DMS 273 treated with DMSO at 0.1 percent for 48 hours (cell line): ENCODE results near the gene LPA.

Source experiments
- DNase-seq: peaks from one replicate; lab custom pipeline; 2025; lab: John Stamatoyannopoulos, UW

The LPA gene

GRCh38 chr6:160520043-160520904 lies 143.8 kb downstream of the LPA start:
- peak; percentile 5 for DNase-seq

GRCh38 chr6:160519603-160520042 lies 144.5 kb downstream of the LPA start:
- no peak for DNase-seq

GRCh38 chr6:160519133-160519532 lies 144.9 kb downstream of the LPA start:
- no peak for DNase-seq

GRCh38 chr6:160513836-160514235 lies 150.2 kb downstream of the LPA start:
- DNase-seq, result no peak

GRCh38 chr6:160510976-160511617 lies 153.0 kb downstream of the LPA start:
- no peak for DNase-seq

GRCh38 chr6:160510199-160510598 lies 153.9 kb downstream of the LPA start:
- DNase-seq, result no peak

- no peak for DNase-seq
Measured at GRCh38 chr6:160509610-160510009, 154.5 kb downstream of the LPA start.

- DNase-seq, result no peak
Measured at GRCh38 chr6:160508599-160508998, 155.5 kb downstream of the LPA start.

- DNase-seq, result no peak
Measured at GRCh38 chr6:160507420-160507819, 156.7 kb downstream of the LPA start.

- no peak for DNase-seq
Measured at GRCh38 chr6:160505970-160506369, 158.1 kb downstream of the LPA start.

GRCh38 chr6:160500639-160501038 lies 163.4 kb downstream of the LPA start:
- no peak for DNase-seq

- DNase-seq, result no peak
Measured at GRCh38 chr6:160494576-160494975, 169.5 kb downstream of the LPA start.

GRCh38 chr6:160489091-160489490 lies 175.0 kb downstream of the LPA start:
- no peak for DNase-seq

- no peak for DNase-seq
Measured at GRCh38 chr6:160487116-160487515, 177.0 kb downstream of the LPA start.
